HFF-Myc (cell line): ENCODE data around the gene HNRNPD.
"Not testable (repeated sequence)": the region's sequence is repeated elsewhere in the genome, so short reads cannot be mapped to it uniquely, and the experiment has no call there.

ENCODE experiments used
- DNase-seq: peaks from one replicate; pipeline ENCODE4 v3.0.0-alpha.2; 2011; ENCODE audit warnings: low read depth; ENCODE audit errors: extremely low read depth
- H3K4me3 ChIP-seq: replicated peaks from 2 replicates; pipeline ENCODE4 v1.5.1; 2011; ENCODE audit warnings: low read depth, mild to moderate bottlenecking, control low read depth, low read length
- TF ChIP-seq, protein P1 (sequence below): IDR thresholded peaks from 2 replicates; pipeline ENCODE4 v1.5.1; 2012; ENCODE audit warnings: mild to moderate bottlenecking, low read depth, low read length, control low read depth; ENCODE audit errors: missing control alignments

HNRNPD gene, protein sequence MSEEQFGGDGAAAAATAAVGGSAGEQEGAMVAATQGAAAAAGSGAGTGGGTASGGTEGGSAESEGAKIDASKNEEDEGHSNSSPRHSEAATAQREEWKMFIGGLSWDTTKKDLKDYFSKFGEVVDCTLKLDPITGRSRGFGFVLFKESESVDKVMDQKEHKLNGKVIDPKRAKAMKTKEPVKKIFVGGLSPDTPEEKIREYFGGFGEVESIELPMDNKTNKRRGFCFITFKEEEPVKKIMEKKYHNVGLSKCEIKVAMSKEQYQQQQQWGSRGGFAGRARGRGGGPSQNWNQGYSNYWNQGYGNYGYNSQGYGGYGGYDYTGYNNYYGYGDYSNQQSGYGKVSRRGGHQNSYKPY

DNA sequence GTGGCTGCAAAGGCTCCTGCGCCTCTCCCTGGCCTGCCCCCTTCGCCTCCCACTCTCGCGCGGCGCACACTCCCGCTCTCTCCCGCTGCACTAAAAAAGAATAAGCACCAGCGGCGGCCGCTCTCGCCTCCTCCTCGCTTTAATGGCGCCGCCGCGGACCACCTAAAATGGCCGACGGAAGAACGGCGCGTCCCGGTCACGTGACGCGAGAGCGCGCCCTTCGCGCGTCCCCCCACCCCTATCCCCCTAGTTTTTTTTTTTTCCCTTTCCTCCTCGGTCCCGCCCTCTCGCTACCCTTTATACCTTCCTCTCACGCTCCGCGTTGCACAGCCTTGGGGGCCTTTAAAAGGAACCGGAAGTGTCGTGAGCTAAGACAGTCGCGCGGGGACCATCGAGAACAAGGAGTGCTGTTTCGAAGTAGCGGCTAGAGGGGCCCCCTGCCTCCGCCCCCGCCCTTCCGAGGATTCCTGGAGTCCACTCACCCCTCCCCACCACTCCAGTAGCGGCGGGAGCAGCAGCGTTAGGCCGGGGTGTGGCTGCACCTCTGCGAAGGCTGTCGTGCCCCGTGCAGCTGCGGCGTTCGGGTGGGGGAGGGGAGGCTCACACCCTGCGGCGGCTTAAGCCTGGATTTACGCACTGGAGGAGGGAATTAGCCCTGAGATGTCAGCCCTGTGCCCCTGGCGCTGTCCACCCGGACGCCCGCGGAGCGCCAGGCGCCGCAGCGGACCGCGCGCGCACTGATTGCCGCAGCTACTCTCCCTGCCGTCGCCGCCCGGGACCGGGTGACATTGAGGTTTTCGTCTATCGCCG, at the start of gene HNRNPD:
Gene HNRNPD (minus strand): TSS at position 176 of the 810 bp plus-strand sequence. CDS start 313 bp downstream, outside the sequence.
- peak; percentile 99 for DNase-seq
- peak within 1 kb of the TSS; percentile 95 for H3K4me3 ChIP-seq
- TF ChIP-seq, protein P1, sequence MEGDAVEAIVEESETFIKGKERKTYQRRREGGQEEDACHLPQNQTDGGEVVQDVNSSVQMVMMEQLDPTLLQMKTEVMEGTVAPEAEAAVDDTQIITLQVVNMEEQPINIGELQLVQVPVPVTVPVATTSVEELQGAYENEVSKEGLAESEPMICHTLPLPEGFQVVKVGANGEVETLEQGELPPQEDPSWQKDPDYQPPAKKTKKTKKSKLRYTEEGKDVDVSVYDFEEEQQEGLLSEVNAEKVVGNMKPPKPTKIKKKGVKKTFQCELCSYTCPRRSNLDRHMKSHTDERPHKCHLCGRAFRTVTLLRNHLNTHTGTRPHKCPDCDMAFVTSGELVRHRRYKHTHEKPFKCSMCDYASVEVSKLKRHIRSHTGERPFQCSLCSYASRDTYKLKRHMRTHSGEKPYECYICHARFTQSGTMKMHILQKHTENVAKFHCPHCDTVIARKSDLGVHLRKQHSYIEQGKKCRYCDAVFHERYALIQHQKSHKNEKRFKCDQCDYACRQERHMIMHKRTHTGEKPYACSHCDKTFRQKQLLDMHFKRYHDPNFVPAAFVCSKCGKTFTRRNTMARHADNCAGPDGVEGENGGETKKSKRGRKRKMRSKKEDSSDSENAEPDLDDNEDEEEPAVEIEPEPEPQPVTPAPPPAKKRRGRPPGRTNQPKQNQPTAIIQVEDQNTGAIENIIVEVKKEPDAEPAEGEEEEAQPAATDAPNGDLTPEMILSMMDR = no peak

DNA sequence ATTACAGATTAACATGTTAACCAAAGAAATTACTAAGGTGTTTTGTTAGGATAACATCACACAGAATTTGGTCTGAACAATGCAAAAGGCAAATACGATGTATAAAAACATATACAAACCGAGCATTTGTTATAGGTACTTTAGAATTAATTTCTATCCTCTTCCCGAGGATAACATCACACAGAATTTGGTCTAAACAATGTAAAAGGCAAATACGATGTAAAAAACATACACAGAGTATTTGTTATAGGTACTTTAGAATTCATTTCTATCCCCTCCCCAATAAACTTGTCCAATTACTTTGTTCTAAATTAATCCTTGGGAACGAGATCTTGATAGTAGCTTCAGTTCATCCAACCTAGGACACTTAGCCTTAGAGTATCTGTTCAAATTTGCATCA, 48.8 kb upstream of the HNRNPD start:
- TF ChIP-seq, protein P1 = no peak
- H3K4me3 ChIP-seq = no peak overlapping the region
- no peak for DNase-seq

DNA sequence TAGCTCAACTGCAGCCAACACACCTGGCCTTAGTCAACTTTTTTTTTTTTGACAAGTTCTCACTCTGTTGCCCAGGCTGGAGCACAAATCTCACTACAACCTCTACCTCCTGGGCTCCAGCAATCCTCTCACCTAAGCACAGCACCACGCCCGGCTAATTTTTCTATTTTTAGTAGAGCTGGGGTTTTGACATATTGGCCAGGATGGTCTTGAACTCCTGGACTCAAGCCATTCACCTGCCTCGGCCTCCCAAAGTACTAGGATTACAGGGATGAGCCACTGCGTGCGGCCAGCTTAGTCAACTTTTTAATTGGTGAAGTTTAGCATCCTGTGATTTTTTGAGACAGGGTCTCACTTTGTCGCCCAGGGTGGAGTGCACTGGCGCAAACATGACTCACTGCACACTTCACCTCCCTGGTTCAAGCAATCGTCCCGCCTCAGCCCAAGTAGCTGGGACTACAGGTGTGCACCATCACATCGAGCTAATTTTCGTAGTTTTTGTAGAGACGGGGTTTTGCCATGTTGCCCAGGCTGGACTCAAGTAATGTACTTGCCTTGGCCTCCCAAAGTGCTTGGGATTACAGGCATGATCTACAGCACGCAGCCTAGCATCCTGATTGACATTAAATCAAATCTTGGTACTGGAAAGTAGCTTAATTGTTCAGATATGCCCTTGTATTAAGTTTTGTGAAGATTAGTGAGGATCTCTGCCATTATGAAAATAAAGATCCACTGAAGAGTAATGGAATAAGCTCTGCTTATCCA, 48.2 kb upstream of the HNRNPD start:
- TF ChIP-seq, protein P1 = no peak
- DNase-seq = no peak
- no peak overlapping the region for H3K4me3 ChIP-seq

DNA sequence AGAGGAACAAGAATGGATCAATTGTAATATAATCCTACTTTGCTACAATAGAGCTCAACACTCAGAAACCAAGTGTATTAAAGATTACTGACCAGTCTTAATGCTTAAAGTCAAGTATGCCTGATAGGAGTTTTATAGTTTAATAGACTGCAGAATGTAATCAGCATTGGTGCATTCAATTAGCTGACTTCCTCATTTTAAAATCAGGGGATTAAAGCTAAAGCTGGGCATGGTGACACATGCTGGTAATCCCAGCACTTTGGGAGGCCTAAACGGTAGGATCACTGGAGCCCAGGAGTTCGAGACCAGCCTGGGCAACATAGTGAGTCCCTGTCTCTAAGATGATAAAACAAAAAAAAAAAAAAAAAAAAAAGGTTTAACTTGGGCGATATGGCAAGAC, 45.7 kb upstream of the HNRNPD start:
- DNase-seq = no peak
- TF ChIP-seq, protein P1 = no peak
- H3K4me3 ChIP-seq = no peak overlapping the region

DNA sequence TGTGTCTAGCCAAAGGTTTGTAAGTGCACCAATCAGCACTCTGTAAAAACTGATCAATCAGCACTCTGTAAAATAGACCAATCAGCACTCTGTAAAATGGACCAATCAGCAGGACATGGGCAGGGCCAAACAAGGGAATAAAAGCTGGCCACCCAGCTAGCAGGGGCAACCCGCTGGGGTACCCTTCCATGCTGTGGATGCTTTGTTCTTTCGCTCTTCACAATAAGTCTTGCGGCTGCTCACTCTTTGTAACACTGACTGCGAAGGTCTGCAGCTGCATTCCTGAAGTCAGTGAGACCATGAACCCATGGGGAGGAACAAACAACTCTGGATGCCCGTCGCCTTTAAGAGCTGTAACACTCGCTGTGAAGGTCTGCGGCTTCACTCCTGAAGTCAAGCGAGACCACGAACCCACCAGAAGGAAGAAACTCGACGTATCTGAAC, 42.2 kb upstream of the HNRNPD start:
- no peak for DNase-seq
- H3K4me3 ChIP-seq = no peak overlapping the region
- TF ChIP-seq, protein P1 = no peak

DNA sequence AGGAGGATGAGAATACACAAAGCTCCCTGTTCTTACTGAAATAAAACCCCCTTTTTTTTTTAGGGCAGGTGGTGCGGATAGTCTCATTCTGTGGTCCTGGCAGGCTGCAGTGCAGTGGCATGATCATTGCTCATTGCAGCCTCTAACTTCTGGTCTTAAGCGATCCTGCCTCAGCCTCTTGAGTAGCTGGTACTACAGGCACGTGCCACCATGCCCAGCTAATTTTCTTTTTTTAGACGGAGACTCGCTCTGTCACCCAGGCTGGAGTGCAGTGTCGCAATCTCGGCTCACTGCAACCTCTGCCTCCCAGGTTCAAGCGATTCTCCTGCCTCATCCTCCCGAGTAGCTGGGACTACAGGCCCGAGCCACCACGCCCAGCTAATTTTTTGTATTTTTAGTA, 41.3 kb upstream of the HNRNPD start:
- not testable (repeated sequence) for H3K4me3 ChIP-seq, DNase-seq
